Measurements from ENCODE around the gene C2CD4D.

DNA sequence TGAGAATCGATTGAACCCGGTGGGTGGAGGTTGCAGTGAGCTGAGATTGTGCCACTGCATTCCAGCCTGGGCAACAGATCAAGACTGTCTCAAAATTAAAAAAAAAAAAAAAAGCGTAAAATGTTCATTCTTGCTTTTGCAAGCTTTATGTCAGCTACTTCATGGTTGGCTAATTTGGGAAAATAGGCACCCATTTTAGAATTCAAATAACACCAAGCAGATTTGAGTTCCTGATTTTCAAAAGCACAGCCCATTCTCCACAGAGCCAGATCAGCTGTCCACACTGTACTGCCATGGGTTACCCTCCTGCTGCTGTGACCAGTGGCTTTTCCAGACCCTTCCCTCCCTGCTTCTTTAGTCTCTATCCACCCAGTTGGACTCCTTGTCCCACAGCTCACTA, 9.5 kb upstream of the C2CD4D start:
- TF ChIP-seq, protein P1, sequence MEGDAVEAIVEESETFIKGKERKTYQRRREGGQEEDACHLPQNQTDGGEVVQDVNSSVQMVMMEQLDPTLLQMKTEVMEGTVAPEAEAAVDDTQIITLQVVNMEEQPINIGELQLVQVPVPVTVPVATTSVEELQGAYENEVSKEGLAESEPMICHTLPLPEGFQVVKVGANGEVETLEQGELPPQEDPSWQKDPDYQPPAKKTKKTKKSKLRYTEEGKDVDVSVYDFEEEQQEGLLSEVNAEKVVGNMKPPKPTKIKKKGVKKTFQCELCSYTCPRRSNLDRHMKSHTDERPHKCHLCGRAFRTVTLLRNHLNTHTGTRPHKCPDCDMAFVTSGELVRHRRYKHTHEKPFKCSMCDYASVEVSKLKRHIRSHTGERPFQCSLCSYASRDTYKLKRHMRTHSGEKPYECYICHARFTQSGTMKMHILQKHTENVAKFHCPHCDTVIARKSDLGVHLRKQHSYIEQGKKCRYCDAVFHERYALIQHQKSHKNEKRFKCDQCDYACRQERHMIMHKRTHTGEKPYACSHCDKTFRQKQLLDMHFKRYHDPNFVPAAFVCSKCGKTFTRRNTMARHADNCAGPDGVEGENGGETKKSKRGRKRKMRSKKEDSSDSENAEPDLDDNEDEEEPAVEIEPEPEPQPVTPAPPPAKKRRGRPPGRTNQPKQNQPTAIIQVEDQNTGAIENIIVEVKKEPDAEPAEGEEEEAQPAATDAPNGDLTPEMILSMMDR (conservative IDR thresholded peaks at IDR 0.05) = no peak
- no peak for TF ChIP-seq ZFX (IDR thresholded peaks at IDR 0.05)
